ENCODE measurements around the gene FSCN2.

- TF ChIP-seq CTCF (IDR thresholded peaks at IDR 0.05; ENCODE audit: low read length) (no peak), EZH2phosphoT487 (IDR thresholded peaks at IDR 0.05; ENCODE audit: low read length) (no peak)
These were observed 22.1 kb downstream of the FSCN2 start for GRCh38 chr17:81550285-81550684.

All from MM.1S (cell line).